Mucosa of rectum (tissue), 2 donors: Measurements from ENCODE around the gene KLHL11.
A peak's percentile ranks its signal among the peaks of the same experiment; 100 is the strongest.
"Not testable (repeated sequence)": the region's sequence is repeated elsewhere in the genome, so short reads cannot be mapped to it uniquely, and the experiment has no call there.

Source experiments
- H3K27ac ChIP-seq, 2 donors: one replicate each; pipeline ENCODE4 v1.7.0; 2013; ENCODE audit warnings: inconsistent platforms in 2 of 2, low read depth in 2 of 2, low read length in 2 of 2
- H3K27me3 ChIP-seq, 2 donors: one replicate each; pipeline ENCODE4 v1.7.0; 2013; ENCODE audit warnings: low read length in 2 of 2; ENCODE audit not compliant: control insufficient read depth in 2 of 2, insufficient read depth in 2 of 2
- H3K36me3 ChIP-seq, 2 donors: one replicate each; pipeline ENCODE4 v1.7.0; 2013; ENCODE audit warnings: low read length in 2 of 2; ENCODE audit not compliant: control insufficient read depth in 2 of 2, insufficient read depth in 2 of 2
- H3K4me1 ChIP-seq, 2 donors: one replicate each; pipeline ENCODE4 v1.7.0; 2013; ENCODE audit warnings: low read length in 2 of 2, mild to moderate bottlenecking in 1 of 2; ENCODE audit not compliant: control insufficient read depth in 2 of 2, insufficient read depth in 2 of 2
- H3K4me3 ChIP-seq, 2 donors: one replicate each; pipeline ENCODE4 v1.7.0; 2013; ENCODE audit warnings: low read length in 2 of 2
- H3K9ac ChIP-seq, 2 donors: one replicate each; pipeline ENCODE4 v1.7.0; 2013; ENCODE audit warnings: low read length in 2 of 2, low read depth in 1 of 2, mild to moderate bottlenecking in 1 of 2
- H3K9me3 ChIP-seq, 2 donors: one replicate each; pipeline ENCODE4 v1.7.0; 2013; ENCODE audit warnings: low read length in 2 of 2; ENCODE audit not compliant: control insufficient read depth in 2 of 2
- donor health status: healthy.
- donor health status: Normal muscosa, but diverticular disease.

The KLHL11 gene

GRCh38 chr17:41840781-41841180 is 24.4 kb downstream of the KLHL11 start:
- not testable (repeated sequence) for H3K9ac ChIP-seq, H3K27me3 ChIP-seq, H3K27ac ChIP-seq, H3K9me3 ChIP-seq, H3K4me1 ChIP-seq, H3K4me3 ChIP-seq, H3K36me3 ChIP-seq

- H3K36me3 ChIP-seq, H3K27me3 ChIP-seq, H3K4me1 ChIP-seq, H3K27ac ChIP-seq, H3K9me3 ChIP-seq, H3K4me3 ChIP-seq, H3K9ac ChIP-seq: not testable (repeated sequence)
Measured at GRCh38 chr17:41839448-41839847, 25.8 kb downstream of the KLHL11 start.

- peaks cover 3 to 7% of the 10 kb centered on the region in 2 donors for H3K4me1 ChIP-seq
- peak within 1 kb of the TSS; percentile 34 to 68 for H3K9ac ChIP-seq
- H3K4me3 ChIP-seq = peak within 1 kb of the TSS; percentile 65 to 79
- no peak within 1 kb of the TSS for H3K27ac ChIP-seq
- no peaks in the 10 kb centered on the region for H3K9me3 ChIP-seq
- no peaks in the 10 kb centered on the region for H3K27me3 ChIP-seq
- no peaks in the 10 kb centered on the region for H3K36me3 ChIP-seq
Measured at GRCh38 chr17:41837761-41838538, 27.3 kb downstream of the KLHL11 start, which contains the start of gene KLHL10. Gene KLHL10 (plus strand): TSS chr17:41837825. CDS start chr17:41837933, 108 bp downstream.

- peak overlapping the region; percentile 65 to 79 for H3K4me3 ChIP-seq
- H3K36me3 ChIP-seq = no peaks in the 10 kb centered on the region
- H3K9me3 ChIP-seq = no peaks in the 10 kb centered on the region
- H3K4me1 ChIP-seq = peaks cover 3 to 7% of the 10 kb centered on the region in 2 donors
- H3K9ac ChIP-seq = peak overlapping the region; percentile 34 to 68
- no peaks in the 10 kb centered on the region for H3K27me3 ChIP-seq
- H3K27ac ChIP-seq = no peak overlapping the region
Measured at GRCh38 chr17:41836550-41837196, 28.6 kb downstream of the KLHL11 start.

GRCh38 chr17:41835800-41836549 is 29.2 kb downstream of the KLHL11 start, which contains the start of gene NT5C3B:
Gene NT5C3B (minus strand): TSS chr17:41836232. CDS start chr17:41836193, 39 bp downstream.
- H3K9ac ChIP-seq = peak within 1 kb of the TSS; percentile 68 to 71
- no peaks in the 10 kb centered on the region for H3K27me3 ChIP-seq
- H3K36me3 ChIP-seq = peaks cover 0 to 4% of the 10 kb centered on the region in 2 donors

GRCh38 chr17:41835214-41835799 is 29.9 kb downstream of the KLHL11 start:
- Histone ChIP-seq H3K4me3 (peak overlapping the region; percentile 62 to 79), H3K4me1 (peaks cover 3 to 7% of the 10 kb centered on the region in 2 donors), H3K9ac (peak overlapping the region; percentile 52 to 71), H3K9me3 (no peaks in the 10 kb centered on the region), H3K27me3 (no peaks in the 10 kb centered on the region), H3K36me3 (peaks cover 0 to 6% of the 10 kb centered on the region in 2 donors), H3K27ac (peak overlapping the region in 1 of 2 donors; percentile 23)

More at GRCh38 chr17:41835800-41836549, 29.2 kb downstream of the KLHL11 start, which contains the start of gene NT5C3B:
- H3K9me3 ChIP-seq = no peaks in the 10 kb centered on the region
- H3K27ac ChIP-seq = peak within 1 kb of the TSS in 1 of 2 donors; percentile 23
- H3K4me3 ChIP-seq = peak within 1 kb of the TSS; percentile 65 to 79
- peaks cover 3 to 7% of the 10 kb centered on the region in 2 donors for H3K4me1 ChIP-seq

GRCh38 chr17:41829961-41830360 is 35.3 kb downstream of the KLHL11 start:
- H3K4me3 ChIP-seq, H3K9me3 ChIP-seq, H3K9ac ChIP-seq, H3K4me1 ChIP-seq, H3K27ac ChIP-seq, H3K27me3 ChIP-seq: not testable (repeated sequence)
- peaks cover 0 to 17% of the 10 kb centered on the region in 2 donors for H3K36me3 ChIP-seq

- H3K9me3 ChIP-seq = no peaks in the 10 kb centered on the region
- H3K4me3 ChIP-seq = no peak overlapping the region
- no peak overlapping the region for H3K27ac ChIP-seq
- peaks cover 0 to 14% of the 10 kb centered on the region in 2 donors for H3K36me3 ChIP-seq
- H3K4me1 ChIP-seq = no peaks in the 10 kb centered on the region
- H3K9ac ChIP-seq = no peak overlapping the region
- no peaks in the 10 kb centered on the region for H3K27me3 ChIP-seq
Measured at GRCh38 chr17:41825175-41825845, 39.9 kb downstream of the KLHL11 start.

- H3K27ac ChIP-seq = no peak overlapping the region
- no peak overlapping the region for H3K9ac ChIP-seq
- H3K27me3 ChIP-seq = no peaks in the 10 kb centered on the region
- H3K9me3 ChIP-seq = no peaks in the 10 kb centered on the region
- H3K36me3 ChIP-seq = peaks cover 0 to 10% of the 10 kb centered on the region in 2 donors
- no peak overlapping the region for H3K4me3 ChIP-seq
- H3K4me1 ChIP-seq = no peaks in the 10 kb centered on the region
Measured at GRCh38 chr17:41824086-41824485, 41.1 kb downstream of the KLHL11 start.
